ENCODE data around the gene RHBDF2.

GRCh38 chr17:76441686-76442340 is 59.4 kb downstream of the RHBDF2 start:
- TF ChIP-seq, protein P1, sequence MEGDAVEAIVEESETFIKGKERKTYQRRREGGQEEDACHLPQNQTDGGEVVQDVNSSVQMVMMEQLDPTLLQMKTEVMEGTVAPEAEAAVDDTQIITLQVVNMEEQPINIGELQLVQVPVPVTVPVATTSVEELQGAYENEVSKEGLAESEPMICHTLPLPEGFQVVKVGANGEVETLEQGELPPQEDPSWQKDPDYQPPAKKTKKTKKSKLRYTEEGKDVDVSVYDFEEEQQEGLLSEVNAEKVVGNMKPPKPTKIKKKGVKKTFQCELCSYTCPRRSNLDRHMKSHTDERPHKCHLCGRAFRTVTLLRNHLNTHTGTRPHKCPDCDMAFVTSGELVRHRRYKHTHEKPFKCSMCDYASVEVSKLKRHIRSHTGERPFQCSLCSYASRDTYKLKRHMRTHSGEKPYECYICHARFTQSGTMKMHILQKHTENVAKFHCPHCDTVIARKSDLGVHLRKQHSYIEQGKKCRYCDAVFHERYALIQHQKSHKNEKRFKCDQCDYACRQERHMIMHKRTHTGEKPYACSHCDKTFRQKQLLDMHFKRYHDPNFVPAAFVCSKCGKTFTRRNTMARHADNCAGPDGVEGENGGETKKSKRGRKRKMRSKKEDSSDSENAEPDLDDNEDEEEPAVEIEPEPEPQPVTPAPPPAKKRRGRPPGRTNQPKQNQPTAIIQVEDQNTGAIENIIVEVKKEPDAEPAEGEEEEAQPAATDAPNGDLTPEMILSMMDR (IDR thresholded peaks at IDR 0.05) = no peak
- TF ChIP-seq POLR2AphosphoS5 (IDR thresholded peaks at IDR 0.05) = no peak
- no peak for TF ChIP-seq EP300 (IDR thresholded peaks at IDR 0.05)

Measured in suprapubic skin (tissue), 4 donors.